DMS53 treated with DMSO at 0.1 percent for 48 hours (cell line): Measurements from ENCODE around the gene LDLRAD2.
"Not testable (repeated sequence)": the region's sequence is repeated elsewhere in the genome, so short reads cannot be mapped to it uniquely, and the experiment has no call there.

Source experiments
- DNase-seq: peaks from one replicate; lab custom pipeline; 2025; ENCODE audit not compliant: unreplicated experiment; lab: John Stamatoyannopoulos, UW

LDLRAD2 gene

DNA sequence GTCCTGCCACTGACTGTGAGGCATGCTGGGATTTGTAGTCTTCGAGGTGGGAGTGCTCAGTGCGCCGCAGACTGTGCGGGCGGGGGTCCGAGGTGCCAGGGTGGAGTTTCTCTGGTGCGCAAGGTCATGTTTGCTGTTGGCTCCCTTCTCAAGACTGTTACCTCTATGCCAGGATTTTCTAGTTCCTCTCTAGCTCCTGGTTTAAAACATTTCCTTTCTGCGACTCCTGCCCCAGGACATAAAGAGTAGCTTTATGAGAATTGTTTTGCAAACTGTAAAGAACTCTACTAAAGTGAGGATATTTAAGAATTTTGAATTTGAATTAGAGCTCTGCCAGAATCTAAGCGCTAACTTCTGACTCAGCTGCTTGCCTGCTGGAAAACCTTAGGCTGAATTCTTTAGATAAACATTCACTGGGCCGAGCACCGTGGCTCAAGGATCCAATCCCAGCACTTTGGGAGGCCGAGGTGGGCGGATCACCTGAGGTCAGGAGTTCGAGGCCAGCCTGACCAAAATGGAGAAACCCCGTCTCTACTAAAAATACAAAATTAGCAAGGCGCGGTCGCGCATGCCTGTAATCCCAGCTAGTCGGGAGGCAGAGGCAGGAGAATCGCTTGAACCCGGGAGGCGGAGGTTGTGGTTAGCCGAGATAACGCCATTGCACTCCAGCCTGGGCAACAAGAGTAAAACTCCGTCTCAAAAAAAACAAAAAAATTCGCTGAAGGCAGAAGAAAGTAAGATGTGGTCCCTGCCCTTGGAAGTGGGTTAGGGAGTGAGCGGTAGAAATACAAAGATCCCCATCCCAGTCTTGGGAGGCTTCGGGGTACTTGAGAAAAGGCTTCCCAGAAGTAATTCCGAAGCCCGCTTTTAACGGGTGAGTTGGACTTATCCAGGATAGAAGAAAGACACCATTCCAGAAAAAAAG lies 28.1 kb upstream of the LDLRAD2 start:
- no peak for DNase-seq

DNA sequence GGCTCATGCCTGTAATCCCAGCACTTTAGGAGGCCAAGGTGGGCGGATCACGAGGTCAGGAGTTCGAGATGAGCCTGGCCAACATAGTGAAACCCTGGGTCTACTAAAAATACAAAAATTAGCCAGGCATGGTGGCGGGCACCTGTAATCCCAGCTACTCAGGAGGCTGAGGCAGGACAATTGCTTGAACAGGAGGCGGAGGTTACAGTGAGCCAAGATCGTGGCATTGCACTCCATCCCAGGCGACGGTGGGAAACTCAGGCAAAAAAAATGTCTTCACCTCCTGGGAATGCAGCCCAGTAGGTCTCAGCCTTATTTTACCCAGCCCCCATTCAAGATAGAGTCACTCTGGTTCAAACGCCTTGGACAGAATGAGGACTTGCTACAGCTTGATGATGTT lies 26.3 kb upstream of the LDLRAD2 start:
- not testable (repeated sequence) for DNase-seq

DNA sequence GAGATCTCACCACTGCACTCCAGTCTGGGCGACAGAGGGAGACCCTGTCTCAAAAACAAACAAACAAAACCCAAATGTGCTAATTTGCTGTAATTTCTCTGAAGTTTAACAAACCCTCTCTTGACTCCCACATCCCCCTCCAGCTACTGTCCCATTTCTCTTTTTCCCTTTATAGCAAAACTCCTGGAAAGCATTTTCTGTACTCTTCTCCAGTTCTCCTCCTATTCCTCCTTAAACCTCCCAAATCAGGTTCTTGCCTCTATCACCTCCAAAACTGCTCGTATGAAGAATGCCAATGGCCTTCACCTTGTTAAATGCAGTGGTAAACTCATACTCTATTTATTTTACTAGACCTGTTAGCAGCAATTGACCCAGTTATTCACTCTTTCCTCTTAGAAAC lies 25.4 kb upstream of the LDLRAD2 start:
- no peak for DNase-seq

DNA sequence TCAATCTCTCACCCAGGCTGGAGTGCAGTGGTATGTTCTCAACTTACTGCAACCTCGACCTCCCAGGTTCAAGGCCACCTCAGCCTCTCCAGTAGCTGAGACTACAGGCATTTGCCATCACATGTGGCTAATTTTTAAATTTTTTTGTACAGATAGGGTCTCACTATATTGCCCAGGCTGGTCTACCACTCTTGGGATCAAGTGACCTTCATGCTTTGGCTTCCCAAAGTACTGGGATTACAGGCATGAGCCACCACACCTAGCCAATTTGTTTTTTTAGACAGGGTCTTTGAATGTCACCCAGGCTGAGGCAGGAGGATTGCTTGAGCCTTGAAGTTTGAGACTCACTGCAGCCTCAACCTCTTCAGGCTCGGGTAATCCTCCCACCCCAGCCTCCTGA lies 19.0 kb upstream of the LDLRAD2 start:
- DNase-seq = no peak

DNA sequence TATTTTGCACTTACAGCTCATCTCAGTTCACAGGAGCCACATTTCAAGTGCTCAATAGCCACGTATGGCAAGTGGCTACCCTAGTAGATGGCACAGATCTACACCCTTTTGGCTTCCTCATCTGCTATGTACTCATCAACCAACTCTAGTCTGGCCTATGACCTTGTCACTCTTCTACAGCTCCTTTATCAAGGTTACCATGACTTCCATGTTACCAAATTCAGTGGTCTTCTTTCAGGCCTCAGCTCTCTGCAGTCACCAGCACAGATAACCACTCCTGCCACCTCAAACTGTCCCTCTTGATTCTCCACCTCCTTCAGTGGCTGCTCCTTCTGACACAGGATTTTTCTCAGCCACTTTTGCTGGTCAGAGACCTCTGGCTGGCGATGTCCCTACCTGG lies 17.4 kb upstream of the LDLRAD2 start:
- DNase-seq = no peak

DNA sequence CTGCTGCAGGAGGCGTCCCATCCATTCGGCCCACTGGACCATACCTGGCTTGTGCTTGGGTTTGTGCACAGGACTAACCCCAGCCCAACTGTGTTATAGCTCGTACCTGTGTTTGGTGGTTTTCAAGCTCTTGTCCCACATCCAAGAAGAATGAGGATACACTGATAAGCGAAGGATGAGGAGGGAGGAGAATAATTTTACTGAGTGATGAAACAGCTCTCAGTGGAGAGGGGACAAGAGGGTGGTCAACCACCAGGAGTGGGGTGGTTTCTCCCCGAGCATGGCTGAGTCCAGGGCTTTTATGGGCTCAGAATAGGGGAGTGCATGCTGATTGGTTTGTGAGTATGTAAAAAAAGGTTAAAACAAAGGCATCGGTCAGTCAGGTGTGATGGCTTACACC lies 17.0 kb upstream of the LDLRAD2 start:
- DNase-seq = no peak

DNA sequence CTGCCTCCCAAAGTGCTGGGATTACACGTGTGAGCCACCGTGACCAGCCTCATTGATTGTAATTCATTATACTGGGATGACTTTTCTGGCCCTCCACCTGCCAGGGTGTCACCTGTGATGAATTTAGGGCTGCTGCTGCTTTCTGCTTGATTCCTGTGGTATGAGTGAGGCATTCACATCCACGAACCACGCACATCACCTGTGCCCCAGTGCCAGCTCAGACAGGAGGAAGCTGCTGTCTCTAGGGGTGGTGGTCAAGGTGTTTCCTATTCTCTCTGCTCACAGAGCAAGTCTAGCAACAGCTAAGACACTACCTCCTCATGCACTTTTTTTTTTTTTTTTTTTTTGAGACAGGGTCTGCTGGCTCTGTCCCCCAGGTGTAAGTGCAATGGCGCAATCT lies 12.3 kb upstream of the LDLRAD2 start:
- DNase-seq = no peak

DNA sequence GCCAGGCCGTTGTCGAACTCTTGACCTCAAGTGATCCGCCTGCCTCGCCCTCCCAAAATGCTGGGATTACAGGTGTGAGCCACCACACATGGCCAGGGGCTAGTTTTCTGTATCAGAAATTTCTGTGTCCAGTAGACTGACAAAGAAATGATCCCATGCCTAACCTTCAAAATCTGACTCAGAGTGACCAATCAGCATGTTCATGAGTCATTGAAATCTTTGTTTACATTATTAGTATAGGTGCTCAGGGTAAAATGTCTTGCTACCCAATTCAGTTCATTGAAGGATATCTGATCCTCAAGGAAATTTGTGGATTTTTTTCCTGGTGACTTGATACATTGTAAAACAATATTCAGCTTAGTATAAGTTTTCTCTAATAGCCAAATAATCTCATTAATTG lies 11.0 kb upstream of the LDLRAD2 start:
- DNase-seq = no peak

DNA sequence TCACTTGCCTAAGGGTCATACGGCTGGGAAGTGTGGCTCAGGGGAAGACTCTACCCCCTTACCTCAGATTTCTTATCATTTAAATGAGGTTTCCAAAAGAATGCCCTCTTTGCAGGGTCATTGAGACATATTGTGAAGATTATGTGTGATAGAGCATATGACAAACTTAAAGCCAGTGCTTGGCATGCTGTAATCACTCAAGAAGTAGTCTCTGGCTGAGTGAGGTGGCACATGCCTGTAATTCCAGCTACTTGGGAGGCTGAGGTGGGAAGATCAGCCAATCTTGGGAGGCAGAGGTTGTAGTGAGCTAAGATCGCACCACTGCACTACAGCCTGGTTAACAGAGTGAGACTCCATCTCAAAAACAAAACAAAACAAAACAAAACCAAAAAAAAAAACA lies 7.5 kb upstream of the LDLRAD2 start:
- no peak for DNase-seq

DNA sequence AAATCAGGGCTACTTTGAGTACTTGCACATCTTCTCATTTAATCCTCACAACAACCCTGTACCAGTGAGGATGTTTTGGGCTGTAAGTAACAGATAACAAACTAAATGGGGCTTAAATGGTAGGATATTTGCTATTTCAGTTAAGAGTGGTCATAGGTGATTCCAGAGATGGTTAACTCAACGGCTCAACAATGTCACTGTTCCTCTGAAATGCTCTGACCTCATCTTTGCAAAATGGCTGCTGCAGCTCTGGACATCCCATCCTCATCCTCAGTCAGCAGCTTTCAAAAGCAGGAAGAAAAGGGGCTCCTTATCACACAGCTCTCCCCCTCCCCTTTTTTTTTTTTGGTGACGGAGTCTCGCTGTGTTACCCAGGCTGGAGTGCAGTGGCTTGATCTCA lies 1.5 kb downstream of the LDLRAD2 start:
- DNase-seq = no peak

DNA sequence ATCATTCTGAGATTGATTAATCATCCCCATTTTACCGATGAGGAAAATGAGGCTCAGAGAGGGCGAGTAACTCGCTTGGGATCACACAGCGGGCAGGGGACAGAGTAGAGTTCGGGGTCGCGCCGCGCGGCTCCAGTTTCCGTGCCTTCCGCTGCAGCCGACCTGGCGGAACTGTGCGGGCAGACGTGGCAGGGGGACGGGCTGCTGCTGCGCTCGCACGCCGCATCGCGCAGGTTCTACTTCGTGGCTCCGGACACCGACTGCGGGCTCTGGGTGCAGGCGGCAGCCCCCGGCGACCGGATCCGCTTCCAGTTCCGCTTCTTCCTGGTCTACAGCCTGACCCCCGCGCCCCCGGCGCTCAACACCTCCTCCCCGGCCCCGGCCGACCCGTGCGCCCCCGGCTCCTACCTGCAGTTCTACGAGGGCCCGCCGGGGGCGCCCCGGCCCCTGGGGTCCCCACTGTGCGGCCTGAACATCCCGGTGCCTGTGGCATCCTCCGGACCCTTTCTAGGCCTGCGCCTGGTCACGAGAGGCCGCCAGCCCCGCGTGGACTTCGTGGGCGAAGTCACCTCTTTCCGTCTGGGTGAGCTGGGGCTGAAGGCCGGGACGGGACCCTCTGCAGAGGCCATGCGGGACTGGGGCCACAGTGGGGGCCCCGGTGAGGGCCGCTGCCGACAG lies 2.3 kb downstream of the LDLRAD2 start:
- DNase-seq = no peak

DNA sequence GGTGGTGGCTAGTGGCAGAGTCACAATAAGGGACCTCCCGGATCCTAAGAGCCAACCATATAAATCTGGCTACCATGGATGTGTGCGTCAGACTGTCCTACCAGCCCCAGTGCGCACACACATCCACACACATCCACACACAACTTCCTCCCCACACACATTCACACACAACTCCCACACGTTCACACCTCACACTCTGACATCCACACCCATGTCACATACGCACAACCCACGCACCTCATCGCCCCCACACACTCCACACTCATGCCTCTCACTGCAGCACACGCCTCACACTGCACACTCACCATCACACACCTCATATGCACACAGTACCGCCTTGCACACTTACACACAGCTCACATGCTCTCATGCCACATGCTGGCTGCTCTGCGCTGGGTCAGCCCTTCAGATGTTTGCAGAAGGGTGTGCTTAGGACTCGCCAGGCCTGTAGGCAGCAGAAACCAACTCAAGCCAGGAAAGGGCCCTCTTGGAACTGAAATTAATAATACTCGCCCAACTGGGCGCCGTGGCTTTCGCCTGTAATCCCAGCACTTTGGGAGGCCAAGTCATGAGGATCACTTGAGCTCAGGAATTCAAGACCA lies 3.0 kb downstream of the LDLRAD2 start:
- no peak for DNase-seq

DNA sequence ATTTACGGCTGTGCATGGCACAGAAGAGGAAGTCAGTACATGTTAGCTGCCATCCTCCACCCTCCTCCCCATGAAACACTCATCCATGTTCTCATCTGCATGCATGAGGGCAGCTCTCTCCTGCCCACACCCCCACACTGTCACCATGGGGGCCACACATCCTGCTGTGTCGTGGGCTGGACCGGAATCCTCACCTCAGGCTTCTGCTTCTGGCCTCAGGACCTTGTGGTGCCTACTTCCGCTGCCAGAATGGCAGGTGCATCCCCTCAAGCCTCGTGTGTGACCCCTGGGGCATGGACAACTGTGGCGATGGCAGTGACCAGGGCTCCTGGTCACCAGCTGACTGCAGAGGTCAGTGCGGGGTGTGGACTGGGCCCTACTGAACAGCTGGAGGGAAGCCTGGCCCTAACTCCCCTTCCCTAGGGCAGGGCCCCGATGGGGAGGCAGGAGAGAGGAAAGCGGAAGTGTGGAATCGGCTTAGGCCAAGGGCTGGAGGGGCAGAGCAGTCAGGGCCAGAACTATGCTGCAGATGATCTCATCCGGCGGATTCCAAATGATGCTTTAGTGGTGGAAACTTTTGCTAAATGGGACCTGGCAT lies 3.8 kb downstream of the LDLRAD2 start:
- no peak for DNase-seq

DNA sequence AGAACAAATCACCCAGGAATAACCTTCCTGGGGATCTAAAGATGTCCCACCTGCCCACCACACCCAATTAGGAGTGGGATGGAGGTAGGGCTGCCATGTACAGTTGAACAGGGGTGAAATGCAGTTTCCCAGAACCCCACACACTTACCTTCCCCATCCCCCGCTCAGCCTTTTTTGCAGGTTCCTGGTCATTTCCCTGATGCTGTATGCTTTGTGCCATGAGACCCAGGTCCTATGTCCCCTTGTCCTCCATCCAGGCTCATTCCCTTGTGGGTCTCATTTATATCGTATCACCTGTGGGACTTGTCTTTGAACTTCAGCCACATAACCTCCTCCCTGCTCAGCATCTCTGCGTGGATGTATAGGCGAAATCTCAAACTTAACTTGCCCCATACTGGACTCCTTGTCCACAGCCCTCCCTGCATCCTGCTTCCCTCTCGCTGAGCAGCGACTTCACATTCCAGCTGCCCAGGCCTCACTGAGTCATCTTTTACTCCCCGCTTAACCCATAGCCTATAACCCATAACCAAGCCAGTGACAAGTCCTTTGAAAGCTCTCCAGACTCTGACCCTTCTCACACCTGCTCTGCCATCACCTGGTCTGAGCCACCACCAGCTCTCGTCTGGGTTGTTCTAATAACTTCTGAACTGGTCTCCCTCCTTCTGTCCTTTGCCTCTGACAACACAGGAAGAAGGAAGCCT lies 4.7 kb downstream of the LDLRAD2 start:
- DNase-seq = peak; percentile 81

DNA sequence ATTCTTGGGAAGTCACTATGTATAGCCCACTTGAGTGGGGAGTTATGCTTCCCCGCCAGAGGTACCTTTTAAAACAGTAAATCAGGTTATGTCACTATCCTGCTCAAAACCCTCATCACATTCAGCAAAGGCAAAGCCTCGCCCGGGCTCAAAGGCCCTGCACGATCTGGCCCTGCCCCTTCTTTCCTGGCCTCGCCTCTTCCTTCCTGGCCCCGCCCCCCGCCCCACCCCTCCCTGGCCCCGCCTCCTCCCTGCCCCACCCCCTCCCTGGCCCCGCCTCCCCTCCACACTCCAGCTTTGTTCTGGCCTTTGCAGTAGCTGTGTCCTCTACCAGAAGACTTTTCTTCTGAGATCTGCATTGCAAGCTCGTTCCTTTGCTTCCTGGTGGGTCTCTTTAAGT lies 6.6 kb downstream of the LDLRAD2 start:
- DNase-seq = no peak

DNA sequence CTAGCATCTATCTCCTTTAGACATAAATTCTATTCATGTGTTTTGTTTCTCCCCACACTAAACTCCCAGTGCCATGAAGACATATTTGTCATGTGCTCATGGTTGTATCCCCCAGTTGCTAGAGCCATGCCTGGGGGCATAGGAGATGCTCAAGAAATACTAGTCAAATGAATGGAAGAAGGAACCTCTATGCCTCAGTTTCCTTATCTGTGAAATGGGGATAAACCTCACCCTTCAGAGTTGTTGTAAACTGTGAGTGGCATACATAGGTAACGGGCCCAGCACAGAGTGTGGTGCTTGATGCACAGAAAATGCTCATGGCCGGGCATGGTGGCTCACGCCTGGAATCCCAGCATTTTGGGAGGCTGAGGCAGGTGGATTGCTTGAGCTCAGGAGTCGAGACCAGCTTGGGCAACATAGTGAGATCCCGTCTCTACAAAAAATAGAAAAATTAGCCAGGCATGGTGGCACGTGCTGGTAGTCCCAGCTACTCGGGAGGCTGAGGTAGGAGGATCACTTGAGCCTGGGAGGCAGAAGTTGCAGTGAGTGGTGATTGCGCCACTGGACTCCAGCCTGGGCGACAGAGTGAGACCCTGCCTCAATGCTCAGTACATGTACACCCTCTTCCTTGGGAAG lies 8.7 kb downstream of the LDLRAD2 start:
- no peak for DNase-seq

DNA sequence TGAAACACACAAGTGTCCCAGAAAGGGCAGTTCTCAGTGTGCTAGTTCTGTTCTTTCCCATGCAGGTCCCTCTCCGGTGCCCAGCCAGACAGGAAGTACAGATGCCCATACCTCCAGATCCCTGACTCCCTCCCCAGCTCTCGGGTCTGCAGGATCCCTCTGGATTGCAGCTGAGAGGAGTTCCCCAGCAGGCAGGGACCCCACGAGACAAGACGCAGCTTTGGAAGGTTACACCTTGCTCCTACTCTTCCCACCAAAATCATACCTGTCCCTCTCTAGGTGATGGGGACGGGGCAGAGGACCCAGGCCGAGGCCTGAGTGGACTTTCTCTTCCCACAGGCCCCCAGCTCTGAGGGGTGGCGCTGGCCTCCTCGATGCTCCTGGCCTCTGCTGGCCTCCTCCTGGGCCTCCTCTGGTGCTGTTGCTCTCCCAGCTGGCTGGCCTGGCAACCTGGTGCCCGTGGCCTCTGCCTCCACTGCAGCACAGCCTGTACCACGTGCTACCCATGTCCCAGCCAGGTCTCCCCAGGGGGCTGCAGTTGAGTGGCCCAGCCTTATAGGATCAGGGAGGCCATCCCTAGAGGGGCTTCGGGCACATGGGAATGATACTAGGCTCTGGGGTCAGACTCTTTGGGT lies 9.4 kb downstream of the LDLRAD2 start:
- no peak for DNase-seq

DNA sequence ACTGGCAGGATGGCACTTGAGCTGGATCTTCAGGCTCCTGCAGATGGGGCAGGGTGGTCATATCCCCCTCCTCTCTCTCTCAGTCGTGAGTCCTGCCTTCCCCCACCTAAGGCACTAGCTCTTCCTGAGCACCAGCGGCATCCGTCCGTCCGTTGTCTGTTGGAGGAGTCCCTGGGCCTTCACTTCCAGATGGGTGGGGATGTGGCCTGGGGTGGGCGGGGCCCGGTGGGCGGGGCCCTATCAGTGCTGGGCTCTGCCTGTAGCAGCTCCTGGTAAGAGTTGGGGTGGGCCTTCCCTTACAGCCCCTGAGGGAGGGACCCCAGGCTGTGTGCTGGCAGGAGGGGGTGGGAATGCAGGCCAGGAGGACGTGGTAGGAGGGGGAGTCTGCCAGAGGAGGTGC lies 10.3 kb downstream of the LDLRAD2 start:
- DNase-seq = no peak

DNA sequence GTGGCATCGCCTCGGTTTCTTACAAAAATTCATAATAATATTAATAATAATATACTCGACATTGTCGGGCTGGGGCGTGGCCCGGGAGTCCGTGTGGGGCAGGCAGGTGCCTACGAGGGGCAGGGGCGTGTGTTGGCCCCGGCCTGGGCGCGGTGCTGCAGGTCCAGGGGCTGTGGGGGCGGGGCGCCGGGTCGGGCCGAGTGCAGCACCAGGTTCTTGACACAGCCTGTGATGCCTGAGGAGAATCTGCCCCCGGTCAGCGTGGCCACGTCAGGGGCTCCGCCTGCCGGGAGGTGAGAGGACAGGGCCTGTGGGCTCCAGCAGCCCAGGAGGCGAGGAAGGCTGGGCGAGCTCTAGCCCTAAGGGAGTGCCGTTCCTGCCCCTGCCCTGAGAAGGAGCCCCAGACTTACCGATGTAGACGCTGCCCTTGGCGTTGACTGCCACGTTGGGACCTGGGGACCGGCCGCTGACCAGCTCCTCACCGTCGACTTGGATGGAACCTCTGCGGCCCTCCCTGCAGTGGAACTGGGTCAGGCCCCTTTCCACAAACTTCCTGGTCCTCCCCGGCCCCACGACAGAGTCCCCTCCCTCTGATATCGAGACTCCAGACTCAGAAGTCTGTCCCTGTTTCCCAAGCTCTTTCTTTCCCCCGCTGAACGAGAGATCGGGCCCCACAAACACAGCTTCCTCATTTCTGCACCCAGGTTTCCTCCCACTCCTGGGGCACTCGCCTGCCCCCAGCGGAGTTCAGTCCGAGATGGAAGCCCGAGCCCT lies 11.3 kb downstream of the LDLRAD2 start:
- DNase-seq = no peak
